ENCODE measurements around the gene PDE7B.
"Not testable (repeated sequence)": the region's sequence is repeated elsewhere in the genome, so short reads cannot be mapped to it uniquely, and the experiment has no call there.

The PDE7B gene

DNA sequence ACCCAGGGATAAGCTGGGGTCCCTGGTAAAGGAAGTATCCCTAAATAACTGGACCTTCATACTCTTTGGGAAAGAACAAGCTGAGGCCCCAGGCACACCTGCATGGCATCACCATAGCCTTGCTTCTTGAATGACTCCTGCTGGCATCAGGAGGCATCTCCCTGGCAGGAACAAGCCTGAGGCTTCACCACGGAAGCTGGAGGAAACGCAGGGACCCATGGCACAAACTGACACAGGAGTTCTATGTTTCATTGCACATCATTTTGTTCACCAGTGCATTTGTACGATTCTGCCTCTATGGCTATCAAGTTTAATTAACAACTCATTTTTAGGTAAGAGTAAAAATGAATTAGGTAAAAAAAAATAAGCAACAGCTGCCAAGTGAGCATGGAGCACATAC is 619 bp upstream of the PDE7B start:
- peak; percentile 18 for DNase-seq (ENCODE audit: low spot score)

DNA sequence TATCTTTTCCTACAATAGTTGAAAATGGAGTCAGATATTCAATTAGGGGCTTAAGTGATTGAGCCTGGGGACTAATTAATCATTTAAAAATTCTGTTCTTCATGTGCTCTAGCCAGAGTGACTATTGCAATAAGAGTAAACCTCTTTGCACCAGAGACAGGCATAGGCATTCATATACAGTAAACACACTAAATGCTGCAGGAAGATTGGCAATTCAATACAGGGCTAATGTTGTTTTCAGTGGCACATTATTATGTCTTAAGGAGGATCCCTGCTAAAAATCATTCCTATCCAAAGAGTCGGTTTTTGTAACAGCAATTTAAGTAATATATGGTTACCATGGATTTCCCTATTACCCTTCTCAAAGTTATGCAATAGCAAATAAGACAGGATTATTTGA is 1.2 kb downstream of the PDE7B start:
- DNase-seq (ENCODE audit: low spot score), result no peak

DNA sequence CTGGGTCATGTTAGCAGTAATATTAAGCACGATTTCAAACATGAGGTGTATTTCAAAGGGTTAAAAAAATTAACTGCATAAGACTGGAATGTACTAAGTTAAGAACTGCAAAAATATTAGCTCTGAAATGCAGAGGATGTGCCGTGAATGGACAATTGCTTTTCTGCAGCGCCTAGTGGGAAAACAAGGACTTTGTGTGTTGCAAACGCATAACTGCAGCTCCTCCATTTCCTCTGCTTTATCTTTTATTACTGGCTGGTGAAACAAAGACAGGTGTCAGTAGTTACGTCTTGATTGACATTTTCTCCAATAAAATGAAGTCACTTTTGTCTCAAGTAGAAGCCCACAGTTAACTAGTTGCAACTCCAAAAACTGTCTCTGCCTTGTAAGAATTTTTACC is 1.7 kb downstream of the PDE7B start:
- no peak for DNase-seq (ENCODE audit: low spot score)

DNA sequence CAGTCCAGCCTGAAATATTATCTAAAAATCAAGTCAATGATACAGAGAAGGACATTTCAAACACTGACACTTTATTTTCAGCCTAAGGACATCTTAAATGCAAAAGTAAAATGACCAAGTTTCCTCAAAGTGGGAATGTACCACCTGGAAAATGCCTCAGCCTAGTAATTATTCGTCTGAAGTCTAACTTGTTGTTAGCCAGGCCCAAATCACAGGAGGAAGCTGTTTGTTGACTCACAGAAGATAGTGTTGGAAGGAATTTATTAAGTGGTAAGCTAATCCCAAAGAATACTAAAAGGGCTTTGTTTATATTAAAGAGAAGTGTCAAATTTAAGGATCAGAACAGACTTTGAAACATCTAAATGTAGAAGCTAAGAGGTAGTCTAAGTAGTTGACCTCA is 2.5 kb downstream of the PDE7B start:
- DNase-seq (ENCODE audit: low spot score), result no peak

DNA sequence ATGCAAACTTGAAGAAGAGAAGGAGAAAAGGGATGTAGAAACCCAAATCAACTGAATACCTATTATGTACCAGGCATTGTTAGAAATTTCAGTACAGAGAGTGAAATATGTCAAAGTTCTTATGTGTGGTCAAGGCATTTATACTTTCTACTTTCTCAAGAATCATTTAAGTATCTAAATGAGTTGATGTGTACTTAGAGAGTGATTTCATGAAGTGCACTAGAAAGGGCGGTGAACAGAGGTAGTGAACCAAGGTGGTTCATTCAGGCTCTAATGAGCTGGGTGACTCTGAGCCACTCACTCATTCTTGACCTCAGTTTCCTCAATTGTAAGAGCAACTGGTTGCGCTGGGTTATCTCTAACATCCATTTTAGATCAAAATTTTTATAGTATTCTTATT is 3.3 kb downstream of the PDE7B start:
- DNase-seq (ENCODE audit: low spot score), result no peak

DNA sequence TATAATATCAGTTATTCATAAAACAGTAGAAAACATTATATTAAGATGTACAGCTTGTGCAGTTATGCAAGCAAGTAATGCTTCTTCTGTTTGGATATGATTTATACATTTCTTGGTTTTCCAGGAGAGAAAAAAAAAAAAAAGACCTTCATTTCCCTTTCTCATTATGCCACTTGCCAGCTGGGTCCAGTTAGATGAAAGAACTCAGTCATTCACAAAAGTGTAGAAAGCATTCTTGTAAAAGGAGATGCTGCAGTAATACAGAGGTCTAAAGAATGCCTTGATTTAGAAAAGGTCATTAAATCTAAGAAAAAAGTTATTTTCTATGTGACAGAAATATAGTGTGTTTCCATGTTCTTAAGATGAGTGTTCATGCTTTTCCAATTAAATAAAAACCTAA is 7.4 kb downstream of the PDE7B start:
- DNase-seq (ENCODE audit: low spot score), result no peak

DNA sequence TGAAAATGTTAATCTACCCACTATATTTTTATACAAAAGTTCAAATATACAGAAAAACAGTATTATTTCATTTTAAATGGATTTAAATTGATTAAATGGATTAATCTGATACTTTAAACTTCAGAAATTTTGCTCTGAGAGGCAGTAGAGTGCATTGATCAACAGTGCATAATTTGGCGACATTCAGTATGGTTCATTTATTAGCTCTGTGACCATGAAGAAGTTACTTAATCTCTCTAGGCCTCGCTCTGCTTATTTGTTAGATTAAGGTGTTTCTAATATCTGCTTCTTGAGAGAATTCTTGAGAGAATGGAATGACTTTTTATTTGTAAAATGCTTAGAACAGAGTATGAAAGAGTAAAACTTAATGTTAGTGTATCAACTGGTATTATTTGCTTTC is 8.9 kb downstream of the PDE7B start:
- no peak for DNase-seq (ENCODE audit: low spot score)

DNA sequence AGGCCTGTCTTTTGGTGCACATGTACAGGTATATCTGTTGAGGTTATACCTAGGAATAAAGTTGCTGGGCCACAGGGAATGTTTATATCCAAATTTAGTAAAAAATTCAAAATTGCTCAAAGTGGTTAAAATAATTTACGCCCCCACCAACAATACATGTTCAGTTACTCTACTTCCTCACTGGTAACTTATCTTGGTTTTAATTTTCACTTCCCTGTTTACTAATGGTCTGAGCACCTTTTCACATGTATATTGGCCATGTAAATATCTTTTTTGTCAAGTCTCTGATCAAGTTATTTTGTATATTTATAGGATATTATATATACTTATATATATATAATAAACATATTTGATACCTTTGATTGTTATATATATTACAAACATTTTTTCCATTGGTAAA is 9.7 kb downstream of the PDE7B start:
- DNase-seq (ENCODE audit: low spot score), result no peak

DNA sequence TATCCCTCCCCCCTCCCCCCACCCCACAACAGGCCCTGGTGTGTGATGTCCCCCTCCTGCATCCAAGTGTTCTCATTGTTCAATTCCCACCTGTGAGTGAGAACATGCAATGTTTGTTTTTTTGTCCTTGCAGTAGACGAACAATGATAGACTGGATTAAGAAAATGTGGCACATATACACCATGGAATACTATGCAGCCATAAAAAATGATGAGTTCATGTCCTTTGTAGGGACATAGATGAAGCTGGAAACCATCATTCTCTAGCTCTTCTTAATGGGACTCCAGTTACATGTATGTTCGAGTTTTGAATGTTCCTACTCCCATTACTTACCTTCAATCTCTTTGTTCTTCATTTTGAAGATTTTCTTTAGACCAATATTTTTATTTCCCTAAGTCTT is 13.4 kb downstream of the PDE7B start:
- not testable (repeated sequence) for DNase-seq (ENCODE audit: low spot score)

DNA sequence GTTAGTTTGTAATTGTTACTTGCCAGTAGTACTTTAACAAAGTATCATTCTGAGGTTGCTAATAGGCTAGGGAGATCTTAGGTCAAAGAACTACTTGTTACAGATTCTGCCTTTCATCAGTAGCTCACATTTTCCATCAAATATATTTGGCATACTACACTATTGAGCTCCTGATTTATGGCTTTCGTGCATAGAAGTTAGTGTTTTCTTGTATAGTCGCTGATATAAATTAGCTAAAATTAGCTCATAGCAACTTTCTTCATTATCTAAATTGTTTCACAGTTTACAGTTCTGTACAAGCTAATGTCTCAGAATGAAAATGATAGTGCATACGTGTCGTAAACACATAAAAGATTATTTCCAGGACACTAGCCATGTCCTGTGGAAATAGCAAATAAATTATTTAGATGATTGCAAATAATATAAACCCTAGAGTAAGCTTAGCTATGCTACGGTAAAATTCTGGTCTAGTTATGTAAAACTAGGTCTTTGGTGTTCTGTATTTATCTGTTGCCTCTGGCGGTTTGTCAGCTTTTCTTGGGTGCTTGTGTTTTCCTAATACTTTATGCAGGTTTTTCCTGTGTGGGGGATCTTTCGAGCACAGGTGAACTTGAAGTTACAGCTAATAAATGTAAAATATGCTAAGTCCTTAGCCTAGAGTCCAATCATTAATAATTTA is 15.1 kb downstream of the PDE7B start:
- DNase-seq (ENCODE audit: low spot score), result no peak

DNA sequence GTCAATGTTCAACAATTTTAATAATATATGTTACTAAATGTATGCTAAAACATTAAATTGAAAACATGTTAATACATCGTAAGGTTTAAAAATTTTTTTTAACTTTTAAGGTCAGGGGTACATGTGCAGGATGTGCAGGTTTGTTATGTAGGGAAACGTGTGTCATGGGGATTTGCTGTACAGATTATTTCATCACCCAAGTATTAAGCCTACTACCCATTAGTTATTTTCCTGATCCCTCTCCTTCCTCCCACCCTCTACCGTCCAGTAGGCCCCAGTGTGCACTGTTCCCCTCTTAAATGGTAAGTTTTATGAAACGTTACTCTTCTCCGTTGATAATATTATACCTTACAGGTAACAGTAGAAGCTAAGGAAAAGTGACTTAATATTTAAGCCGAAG is 15.8 kb downstream of the PDE7B start:
- no peak for DNase-seq (ENCODE audit: low spot score)

DNA sequence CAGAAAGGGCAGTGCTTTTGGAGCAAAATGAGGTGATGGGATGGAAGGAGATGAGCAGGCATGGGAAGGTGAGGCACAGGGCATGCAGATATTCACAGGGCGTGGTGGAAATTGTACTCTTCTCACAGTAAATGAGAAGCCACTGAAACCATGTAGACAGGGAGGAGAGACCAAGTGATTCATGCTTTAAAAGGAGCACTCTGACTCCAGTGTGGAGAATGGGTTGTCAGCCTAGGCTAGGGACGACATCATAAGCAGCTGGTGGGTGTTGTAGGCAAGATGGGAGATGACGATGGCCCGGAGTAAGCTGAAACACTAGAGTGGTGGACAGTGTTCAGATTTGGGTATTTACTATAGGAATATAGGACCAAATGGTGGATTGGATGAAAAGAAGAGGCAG is 18.4 kb downstream of the PDE7B start:
- no peak for DNase-seq (ENCODE audit: low spot score)

DNA sequence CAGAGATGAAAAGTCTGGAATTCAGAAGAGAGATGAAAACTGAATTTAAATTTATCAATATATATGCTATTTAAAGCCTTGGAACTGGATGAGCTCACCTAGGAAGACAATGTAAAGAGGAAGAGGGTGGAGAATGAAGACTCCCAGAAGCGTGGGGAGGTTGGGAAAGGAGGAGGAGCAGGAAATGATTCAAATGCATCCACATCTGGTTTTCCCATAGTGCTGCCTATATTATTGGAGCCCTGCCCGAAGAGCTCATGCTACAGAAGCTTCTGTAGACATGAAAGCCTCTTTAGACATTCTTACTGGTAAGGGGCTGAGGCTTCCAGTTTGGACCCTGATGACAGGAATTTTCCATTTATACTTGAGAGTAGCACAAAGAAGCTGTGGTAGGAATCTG is 19.2 kb downstream of the PDE7B start:
- no peak for DNase-seq (ENCODE audit: low spot score)

DNA sequence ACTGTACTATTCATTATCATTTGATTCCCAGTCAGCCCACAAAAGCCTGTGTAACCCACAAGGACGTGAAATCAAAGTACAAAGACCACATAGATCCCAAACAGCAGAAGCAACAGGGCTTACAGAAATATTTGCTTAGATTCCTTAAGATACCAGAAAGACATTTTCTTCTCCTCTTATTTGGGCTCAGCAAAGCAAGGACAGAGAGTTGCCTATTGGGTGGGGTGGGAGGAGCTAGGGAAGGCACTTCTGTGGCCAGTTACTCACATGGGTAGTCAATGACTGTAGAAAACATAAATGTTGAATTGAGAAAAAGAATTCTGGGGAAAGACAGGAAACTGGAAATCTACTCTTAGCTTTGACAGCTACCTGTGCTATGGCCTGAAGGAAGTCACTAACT is 19.8 kb downstream of the PDE7B start:
- DNase-seq (ENCODE audit: low spot score), result peak; percentile 34

DNA sequence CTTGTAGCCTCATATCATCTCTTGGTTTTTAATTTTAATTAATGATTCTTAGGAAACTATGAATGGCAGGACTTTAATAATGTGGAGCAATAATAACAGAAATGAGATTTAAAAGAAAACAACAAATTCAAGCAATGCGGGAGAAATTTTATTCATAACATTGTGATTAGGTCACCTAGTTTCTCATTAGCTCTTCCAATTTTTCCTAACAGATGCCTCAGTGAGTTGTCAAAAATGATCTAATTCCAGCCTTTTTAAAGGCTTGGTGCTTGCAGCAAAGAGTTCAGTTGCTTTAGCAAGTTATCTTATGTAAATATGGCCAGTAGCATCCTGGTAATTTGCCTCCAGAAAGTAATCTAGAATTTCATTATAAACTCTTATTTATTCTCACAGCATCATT is 20.4 kb downstream of the PDE7B start:
- peak; percentile 43 for DNase-seq (ENCODE audit: low spot score)

DNA sequence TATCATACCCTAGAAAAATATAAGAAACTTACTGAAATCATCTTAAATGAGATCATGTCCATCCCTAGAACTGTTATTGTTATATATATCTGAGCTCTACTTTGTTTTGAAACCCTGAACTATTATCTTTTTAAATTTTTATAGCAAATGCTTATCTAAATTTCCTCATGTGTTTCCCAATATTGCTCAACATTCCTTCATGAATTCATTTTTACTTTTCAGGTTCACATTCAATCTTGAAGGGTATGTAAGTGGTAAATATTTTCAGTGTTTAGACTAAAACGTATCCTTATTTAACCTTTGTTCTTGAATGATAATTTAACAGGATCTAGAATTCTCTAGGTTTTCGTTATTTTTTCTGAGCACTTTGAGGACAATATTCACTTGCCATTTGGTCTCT is 23.9 kb downstream of the PDE7B start:
- DNase-seq (ENCODE audit: low spot score), result no peak

DNA sequence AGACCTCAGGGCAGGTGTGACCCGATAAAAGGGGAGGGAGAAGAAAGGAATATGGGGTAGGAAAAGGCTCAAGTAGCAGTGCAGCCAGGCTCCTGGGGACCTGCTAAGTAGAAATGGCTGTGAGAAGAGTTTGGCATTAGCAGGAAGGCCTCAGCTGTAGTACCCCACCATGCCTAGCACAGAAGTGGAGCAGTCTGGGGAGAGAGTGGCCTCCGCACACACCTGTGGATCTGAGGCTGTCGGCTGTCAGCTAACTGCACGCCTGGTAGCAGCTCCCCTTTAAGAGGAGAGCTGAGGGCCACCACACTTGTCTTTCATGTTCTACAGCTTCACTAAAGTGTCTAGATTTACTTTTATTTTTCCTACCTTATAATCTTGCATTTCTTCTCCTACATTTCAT is 24.6 kb downstream of the PDE7B start:
- no peak for DNase-seq (ENCODE audit: low spot score)

DNA sequence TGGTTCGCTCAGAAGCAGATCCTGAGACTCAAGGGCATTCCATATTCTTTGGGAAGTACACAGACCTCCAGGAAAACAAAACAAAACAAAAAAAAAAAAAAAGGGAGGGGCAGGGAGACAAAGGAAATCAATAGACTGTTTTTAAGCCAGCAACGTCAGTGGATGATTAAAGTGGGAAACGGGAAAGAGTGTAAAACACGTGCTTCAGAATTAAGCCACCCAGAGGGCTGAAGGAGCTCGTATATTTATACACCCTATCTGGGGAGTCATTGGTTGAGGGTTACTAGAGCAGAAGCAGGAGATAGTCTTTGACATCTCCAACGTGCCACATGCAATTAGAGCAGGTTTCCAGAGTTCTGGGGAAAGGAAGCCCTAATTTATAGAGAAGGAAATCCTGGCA is 26.2 kb downstream of the PDE7B start:
- no peak for DNase-seq (ENCODE audit: low spot score)

DNA sequence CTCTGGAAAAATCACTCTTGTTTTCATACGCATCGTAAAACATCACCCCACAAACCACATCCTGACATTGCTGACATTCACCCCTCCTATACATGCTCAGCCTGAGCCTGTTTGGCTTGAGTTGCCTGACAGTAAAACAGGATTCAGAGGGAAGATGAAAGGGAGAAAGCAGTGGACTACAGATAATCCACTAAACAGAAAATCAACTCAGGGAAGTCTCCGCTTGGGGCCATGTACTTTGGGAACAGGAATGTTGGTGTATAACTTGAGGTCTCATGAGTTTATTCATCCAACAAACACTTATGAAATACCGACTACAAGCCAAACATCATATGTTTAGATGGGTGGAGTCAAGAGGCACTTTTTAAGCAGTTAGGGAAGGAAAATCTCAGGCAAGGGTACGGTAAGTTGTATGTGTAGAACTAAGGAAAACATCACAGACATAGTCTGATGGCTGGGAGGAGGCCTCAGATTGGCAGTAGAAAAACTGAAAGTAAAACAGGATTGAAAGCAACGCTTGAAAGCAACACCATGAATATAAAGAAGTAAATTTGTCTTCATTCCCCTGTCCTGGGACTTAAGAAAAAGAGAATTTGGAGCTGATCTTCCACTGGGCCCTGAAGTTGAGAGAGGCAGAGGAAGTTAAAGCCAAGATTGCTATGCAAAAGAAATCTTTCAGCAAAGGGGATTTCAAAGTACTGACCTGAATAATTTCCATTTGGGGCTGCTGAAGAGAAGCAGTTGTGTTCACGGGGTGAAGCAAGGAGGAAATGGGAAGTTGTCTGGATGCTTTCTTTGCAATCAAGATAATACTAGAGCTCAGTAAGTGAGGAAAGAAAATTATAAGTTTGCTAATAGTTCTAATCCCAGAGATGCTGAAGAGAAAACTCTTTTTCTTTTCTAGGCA is 28.8 kb downstream of the PDE7B start:
- DNase-seq (ENCODE audit: low spot score), result peak; percentile 25

DNA sequence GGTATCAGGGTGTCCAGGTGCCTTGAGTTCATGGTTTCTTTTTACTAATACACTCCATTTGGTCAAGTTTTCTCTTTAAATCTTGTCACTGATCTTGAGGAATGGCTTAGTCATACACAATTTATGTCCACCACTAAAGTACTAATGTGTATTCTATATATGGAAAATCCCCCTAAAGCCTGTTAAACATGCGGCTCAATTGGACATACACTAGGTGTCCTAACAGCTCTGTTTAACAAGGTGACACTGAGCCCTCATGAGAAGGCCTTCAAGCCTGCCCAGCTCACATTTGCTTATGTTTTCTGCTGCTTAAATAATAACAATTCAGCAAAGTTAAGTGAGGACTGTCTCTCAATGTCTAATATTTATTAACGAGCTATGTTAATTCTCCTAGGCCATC is 31.5 kb downstream of the PDE7B start:
- no peak for DNase-seq (ENCODE audit: low spot score)

DNA sequence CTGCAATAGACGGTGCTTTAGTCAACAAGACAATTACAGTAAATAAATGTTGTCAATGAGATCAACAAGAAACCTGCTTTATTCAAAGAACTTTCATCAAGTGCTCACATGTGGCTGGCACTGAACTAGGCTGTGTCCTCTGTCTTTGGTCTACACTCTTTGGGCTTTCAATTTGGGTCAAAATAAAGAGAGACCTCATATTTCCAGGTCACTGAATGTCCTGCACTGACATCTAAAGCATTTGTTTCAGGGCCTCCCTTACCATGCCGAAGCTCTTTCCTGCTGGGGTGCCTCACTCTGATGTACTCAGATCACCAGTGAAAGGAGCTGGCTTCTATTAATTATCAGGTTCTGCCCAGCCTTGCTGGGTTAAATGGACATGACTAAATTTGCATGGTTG is 32.0 kb downstream of the PDE7B start:
- no peak for DNase-seq (ENCODE audit: low spot score)

DNA sequence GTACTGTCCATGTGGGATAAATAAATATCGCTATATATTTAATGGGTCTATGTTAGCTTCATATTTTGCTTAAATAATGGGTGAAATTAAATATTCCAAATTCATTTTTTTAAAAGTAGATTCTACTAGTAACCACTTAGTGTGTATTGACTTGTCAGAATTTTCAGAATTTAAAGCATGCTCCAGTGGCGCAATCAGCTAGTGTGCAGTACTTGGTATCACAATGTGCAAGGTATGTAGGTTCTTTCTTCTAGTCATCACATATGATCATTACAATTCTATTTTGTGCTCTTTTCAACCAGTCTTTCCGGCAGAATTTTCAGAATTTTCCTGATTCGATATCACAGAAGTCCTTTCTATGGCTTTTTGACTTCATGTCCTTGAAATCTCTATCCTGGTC is 32.6 kb downstream of the PDE7B start:
- DNase-seq (ENCODE audit: low spot score), result no peak

DNA sequence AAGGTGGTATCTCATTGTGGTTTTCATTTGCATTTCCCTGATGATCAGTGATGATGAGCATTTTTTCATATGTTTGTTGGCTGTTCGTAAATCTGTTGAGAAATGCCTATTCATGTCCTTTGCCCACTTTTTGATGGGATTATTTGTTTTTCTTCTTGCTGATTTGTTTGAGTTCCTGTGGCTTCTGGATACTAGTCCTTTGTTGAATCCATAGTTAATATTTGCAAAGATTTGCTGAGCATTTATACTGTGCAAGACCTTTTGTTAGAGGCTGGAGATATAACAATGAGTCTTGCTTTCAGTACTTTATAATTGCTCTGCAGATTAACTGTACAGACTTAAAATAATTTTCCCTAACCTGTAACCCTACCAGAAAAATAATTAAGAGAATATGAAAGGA is 35.6 kb downstream of the PDE7B start:
- no peak for DNase-seq (ENCODE audit: low spot score)

DNA sequence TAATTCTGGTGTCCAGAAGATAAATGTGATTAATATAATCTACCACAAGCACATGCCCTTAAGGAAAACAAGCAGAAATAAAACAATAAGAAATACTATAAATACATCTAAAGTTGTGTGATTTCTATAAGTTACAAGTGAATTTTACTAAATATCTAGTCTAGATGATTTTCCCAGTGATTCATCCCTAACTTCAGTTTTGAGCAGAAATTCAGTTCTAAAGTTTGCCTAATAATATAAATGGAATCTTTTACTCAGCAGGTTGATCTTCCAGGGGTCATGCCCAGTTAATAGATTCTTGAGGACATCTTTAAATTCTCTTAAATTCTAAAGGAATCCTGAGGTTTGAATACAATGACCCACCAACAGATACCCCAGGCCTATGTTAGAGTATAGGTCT is 37.3 kb downstream of the PDE7B start:
- no peak for DNase-seq (ENCODE audit: low spot score)

All from AG20443 (cell line).